G401 (cell line): ENCODE data around the gene EPHA10. TPM values are rescaled to one million over a fixed set of nuclear protein-coding genes. Genes with fewer than 3 reads are reported as not detected.

Experiments used
- DNase-seq: peaks from one replicate; pipeline ENCODE4 v3.0.0-alpha.2; 2015; ENCODE audit warnings: low spot score
- in situ Hi-C: cut with HindIII; loops from 2 replicates; pipeline ENCODE4 v1.10.0; 2016; ENCODE audit warnings: low sequenced_read_pairs, mixed read lengths
- total RNA-seq: library from RNA; depleted of rRNA; stranded (reverse); fragments of >200 nt; shearing (Covaris generic); gene quantifications from 2 replicates; pipeline ENCODE4 v1.2.3, GENCODE V29; 2014

EPHA10 gene
- total RNA-seq, 1 experiment from 2014 or later, result 0.17 TPM

- in situ Hi-C loops, result no loop called here
- no peak for DNase-seq
Measured at GRCh38 chr1:37720231-37721130, 44.4 kb downstream of the EPHA10 start.

GRCh38 chr1:37719572-37720195, 45.2 kb downstream of the EPHA10 start:
- in situ Hi-C loops, result no loop called here
- no peak for DNase-seq

DNA sequence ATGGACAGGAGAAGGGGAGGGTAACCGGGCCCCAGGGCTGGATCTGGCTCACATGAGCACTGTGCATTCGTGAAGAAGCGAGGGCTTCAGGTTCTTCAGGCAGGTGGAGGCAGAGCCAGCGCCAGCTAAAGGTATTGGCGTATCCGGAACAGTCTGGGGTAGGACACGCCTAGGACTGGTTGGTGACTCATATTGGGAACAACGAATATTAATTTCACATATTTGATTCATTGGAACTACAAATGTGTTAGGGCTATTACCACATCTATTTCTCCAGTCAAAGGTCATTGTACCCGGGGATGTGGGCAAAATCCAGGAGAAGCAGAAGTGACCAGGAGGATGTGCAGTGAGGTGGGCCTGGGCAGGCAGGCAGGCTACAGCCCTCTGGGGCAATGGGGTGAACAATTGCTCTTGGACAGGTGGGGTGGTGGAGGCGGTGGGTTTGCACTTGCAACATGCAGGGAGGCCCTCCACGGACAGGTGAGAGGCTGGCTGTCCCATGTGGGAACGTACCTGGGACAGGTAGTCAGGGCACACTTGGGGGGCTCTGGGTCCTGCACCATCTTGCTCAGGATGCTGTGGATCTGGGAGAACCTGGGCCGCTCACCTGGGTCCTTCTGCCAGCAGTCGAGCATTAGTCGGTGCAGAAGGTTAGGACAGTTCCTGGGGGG, 45.9 kb downstream of the EPHA10 start:
- in situ Hi-C loops, result no loop called here
- no peak for DNase-seq

DNA sequence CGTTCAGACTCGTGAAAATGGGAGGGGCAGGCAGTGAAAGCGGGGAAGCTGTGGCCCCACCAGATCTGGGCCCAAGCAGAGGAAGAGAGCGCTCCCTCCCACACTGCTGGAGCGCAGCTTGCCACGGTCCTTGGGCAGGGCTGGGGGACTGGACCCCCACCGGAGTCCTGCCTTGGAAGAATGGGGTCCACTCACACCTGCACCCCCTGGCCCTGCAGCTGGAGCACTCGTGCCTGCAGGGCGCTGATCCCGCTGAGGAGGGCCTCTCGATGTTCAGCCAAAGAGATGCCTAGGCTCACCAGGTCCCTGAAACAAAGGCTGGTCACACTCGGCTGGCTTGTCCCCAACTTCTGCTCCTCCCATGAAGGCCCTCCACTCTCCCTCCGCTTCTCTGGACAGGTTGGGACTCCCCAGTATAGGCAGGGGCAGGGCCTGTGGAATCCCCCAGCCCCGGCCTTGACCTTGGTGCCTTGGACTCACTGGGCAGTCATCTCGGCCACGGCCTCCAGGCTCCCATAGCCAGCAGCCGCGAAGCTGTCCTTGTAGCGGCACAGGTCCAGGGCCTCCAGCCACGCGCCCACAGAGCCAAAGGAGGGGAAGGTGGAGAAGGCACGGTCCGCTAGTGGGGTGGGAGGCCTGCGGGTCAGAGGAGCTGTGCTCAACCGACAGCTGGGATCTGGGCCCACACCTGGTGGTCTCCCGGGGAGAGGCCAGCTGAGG, 46.6 kb downstream of the EPHA10 start:
- no peak for DNase-seq
- in situ Hi-C loops, result no loop called here

DNA sequence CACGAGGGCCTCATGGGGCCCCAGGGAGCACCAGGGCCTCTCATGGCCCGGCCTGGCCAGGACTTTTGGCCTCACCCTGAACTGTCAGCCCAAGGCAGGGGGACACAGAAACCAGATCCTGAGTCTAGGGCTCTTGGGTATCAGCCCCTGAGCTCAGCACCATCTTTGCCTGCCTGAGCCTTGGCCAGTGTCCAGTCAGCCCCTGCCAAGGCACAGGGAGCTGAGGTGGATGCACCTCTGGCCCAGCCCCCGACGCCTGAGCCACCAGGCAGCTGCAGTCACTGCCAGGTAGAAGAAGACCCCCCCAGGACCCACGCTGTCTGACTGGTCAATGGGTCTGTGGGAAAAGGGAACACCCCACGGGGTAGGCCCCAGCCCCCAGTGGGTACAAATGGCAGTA, 47.3 kb downstream of the EPHA10 start:
- in situ Hi-C loops, result no loop called here
- no peak for DNase-seq

- in situ Hi-C loops, result no loop called here
- no peak for DNase-seq
Measured at GRCh38 chr1:37716321-37716720, 48.6 kb downstream of the EPHA10 start.

DNA sequence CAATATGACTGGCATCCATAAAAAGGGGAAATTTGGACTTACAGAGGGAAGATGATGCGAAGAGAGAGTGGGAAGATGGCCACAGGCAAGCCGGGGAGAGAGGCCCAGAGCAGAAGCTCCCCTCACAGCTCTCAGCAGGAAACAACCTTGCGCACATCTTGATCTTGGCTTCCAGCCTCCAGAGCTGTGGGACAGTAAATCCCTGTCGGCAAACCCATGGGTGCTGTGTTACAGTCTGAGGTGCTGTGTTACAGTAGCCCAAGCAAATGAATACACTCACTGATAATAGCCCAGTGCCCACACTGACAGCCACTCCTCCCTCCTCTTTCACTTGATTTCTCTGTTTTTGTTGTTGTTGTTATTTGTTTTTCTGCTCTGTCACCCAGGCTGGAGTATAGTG, 50.2 kb downstream of the EPHA10 start:
- in situ Hi-C loops, result no loop called here
- no peak for DNase-seq

DNA sequence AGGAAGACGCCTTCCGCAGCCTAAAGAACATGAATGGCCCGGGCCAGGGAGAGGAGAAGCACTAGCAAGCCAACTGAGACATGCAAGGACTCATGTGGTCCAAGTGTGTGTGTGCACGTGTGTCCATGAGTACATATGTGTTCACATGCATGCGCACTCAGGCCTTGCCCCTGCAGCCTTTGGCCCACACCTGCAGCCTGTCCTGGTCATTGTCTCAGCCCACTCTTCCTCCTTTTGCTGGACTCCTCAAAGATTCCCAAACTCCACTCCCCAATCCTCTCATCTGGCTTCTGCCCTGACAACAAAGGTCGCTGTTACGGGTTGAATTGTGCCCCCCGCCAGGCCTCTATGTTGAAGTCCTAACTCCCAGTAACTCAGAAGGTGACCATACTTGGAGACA, 50.7 kb downstream of the EPHA10 start:
- no peak for DNase-seq
- in situ Hi-C loops, result no loop called here

DNA sequence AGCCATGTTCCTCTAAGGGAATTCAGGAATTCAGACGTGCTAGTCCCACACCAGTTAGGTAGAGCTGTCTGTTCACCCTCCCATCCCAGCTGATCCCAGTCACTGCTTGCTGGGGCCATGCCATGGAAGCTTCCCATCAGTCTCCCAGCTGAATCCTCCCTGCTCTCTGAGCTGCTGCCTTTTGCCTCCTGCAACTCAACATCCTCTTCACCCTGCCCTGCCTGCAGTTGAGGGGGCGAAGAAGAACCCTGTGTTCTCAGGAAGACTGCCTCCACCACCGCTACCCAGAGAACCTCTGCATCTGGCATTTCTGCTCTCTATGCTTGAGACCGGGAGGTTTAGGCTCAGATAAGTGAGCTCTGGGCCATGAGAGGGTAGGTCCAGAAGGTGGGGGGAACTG, 56.4 kb downstream of the EPHA10 start:
- DNase-seq, result no peak
- in situ Hi-C loops, result no loop called here

DNA sequence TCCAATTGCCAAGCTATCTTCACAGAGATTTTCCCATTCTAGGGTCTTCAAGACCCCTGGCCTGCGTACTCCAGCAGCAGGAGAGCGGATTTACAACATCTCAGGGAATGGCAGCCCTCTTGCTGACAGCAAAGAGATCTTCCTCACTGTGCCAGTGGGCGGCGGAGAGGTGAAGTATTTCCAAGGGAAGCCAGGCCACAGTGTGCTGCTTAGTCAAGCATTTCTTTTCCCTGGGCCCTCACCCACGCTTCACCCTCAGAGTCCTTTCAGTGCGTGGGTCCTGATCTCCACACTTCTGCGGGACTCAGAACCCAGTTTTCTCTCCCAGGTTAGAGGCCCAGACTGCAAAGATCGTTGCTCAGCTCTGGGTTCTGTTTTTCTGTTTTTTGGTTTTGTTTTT, 59.5 kb downstream of the EPHA10 start:
- in situ Hi-C loops, result no loop called here
- no peak for DNase-seq

- DNase-seq, result no peak
- in situ Hi-C loops, result no loop called here
Measured at GRCh38 chr1:37704966-37705365, 60.0 kb downstream of the EPHA10 start.

GRCh38 chr1:37703061-37703460, 61.9 kb downstream of the EPHA10 start:
- no peak for DNase-seq
- in situ Hi-C loops, result no loop called here

- no peak for DNase-seq
- in situ Hi-C loops, result no loop called here
Measured at GRCh38 chr1:37701051-37701450, 63.9 kb downstream of the EPHA10 start.

DNA sequence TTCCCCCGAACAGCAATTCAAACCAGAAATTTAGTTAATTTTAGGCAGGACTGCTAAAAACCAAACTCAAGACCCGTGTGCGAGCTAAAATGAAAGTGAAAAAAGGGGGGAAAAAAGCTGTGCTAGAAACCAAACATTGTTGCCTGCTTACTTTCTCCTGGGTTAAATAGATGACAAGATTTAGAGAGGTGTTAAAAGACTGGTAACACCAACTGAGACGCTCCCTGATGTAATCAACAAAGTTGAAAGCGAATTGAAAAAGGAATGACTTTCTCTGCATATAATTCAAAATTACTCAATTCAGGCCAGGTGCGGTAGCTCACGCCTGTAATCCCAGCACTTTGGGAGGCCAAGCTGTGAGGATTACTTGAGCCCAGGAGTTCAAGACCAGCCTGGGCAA, 65.8 kb downstream of the EPHA10 start:
- in situ Hi-C loops, result no loop called here
- no peak for DNase-seq

- no peak for DNase-seq
- in situ Hi-C loops, result no loop called here
Measured at GRCh38 chr1:37697737-37698136, 67.2 kb downstream of the EPHA10 start.

- DNase-seq, result no peak
- in situ Hi-C loops, result no loop called here
Measured at GRCh38 chr1:37697090-37697489, 67.8 kb downstream of the EPHA10 start.

- in situ Hi-C loops, result no loop called here
- DNase-seq, result no peak
Measured at GRCh38 chr1:37692834-37693175, 72.1 kb downstream of the EPHA10 start.

DNA sequence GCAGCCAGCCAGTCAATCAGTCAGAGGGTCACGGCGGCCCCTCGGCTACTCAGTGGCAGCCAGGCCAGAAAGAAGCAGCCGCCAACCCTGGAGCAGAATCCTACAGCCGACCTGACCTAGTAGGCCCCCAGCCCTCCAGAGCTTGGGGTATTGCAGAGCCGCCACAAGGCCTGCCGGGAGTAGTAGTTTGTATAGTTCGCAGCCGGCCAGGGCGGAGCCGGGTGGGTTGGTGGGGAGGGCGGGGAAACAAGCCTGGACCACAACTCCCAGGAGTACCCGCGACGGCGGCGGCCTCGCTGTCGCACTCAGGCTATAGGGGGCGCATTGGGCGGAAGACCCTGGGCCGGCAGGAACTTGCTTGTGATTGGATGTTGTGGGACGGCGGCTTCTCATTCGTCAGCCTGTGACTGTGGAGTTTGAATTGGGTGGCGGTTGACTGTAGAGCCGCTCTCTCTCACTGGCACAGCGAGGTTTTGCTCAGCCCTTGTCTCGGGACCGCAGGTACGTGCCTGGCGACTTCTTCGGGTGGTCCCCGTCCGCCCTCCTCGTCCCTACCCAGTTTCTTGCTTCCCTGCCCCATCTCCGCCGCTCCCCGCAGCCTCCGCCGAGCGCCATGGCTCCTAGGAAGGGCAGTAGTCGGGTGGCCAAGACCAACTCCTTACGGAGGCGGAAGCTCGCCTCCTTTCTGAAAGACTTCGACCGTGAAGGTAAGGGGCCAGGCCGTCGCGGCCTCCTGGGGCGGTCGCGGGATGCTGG, 72.7 kb downstream of the EPHA10 start, which contains the start of gene CDCA8:
Gene CDCA8 (plus strand): TSS at position 439 of the 756 bp plus-strand sequence. CDS start 175 bp downstream, at position 614.
- in situ Hi-C loops, result no loop called here
- peak; percentile 99 for DNase-seq

GRCh38 chr1:37691497-37692077, 73.3 kb downstream of the EPHA10 start:
- peak; percentile 19 for DNase-seq
- in situ Hi-C loops, result no loop called here
